Measurements from ENCODE around the gene COX15.
"Not testable (repeated sequence)": the region's sequence is repeated elsewhere in the genome, so short reads cannot be mapped to it uniquely, and the experiment has no call there.

COX15 gene

DNA sequence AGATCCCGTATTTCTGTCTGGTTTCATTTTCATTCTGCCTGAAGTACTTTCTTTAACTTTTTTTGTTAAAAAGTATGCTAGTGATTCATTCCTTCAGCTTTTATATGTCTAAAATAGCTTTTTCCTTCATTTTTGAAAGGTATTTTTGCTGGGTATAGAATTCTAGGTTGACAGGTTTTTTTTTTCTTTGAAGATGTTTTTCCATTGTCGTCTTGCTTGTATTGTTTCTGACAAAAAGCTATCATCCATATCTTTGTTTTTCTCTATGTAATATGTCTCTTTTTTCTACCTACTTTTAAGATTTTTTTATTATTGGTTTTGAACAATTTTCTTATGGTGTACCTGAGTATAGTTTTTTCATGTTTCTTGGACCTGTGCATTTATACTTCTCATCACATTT is 8.3 kb upstream of the COX15 start:
- DNase-seq: no peak

DNA sequence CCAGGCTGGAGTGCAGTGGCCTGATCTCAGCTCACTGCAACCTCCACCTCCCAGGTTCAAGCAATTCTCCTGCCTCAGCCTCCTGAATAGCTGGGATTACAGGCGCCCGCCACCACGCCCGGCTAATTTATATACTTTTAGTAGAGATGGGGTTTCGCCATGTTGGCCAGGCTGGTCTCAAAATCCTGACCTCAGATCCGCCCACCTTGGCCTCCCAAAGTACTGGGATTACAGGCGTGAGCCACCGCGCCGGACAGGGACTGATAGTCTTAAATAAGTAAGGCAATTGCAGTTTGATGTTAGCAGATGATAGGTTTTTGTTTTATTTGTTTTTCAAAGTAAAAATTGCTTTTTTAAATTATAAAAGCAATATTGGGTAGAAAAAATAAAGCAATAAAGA is 2.2 kb upstream of the COX15 start:
- not testable (repeated sequence) for DNase-seq

GRCh38 chr10:99733366-99733765 is 1.4 kb upstream of the COX15 start:
- peak; percentile 54 for DNase-seq

- no peak for DNase-seq
These were observed 458 bp downstream of the COX15 start for GRCh38 chr10:99731306-99732032.

DNA sequence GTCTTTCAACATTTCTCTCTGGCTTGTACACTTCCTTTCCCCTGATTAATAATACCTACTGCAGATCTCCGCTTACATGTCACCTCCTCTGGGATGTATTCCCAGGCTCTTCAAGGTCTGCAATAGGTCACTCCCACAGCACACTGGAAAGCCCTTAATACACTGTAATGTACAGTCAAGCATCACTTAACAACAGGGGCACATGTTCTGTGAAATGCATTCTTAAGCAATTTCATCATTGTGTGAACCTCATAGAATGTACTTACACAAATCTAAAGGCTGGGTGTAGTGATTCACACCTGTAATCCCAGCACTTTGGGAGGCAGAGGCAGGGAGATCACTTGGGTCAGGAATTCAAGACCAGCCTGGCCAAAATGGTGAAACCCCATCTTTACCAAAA is 1.9 kb downstream of the COX15 start:
- no peak for DNase-seq

DNA sequence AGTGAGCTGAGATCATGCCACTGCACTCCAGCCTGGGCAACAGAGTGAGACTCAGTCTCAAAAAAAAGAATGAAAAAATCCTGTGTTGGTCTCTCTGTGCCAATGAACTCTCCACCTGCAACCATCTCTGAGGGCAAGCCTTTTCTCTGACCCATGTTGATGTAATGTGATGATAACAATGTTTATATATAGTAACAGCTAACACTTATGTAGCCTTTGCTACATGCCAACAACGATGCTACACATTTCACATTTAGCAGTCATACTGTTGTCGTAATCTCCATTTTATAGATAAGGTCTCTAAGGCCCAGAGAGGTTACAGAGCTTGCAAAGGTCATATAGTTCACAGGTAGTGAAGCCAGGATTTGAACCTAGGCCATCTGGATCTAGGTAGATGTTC is 11.5 kb downstream of the COX15 start:
- no peak for DNase-seq

DNA sequence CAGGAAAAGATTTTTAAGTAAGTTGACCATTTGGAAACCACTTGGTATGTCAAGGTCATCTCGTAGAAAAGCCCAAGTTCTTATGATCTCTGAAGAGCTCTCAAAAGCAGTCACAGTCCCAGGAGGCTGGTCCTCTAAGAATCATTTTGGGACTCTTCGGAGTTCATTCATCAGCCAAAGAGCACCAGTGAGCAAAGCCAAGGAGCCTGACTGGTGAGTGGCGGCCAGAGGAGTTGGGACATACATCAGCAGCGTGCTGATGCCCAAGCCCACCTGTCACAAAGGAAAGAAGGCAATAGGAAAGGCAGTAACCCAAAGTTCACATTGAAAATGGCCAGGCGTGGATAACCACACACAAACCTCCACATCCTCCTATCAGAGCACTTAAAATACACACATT is 17.5 kb downstream of the COX15 start:
- no peak for DNase-seq

DNA sequence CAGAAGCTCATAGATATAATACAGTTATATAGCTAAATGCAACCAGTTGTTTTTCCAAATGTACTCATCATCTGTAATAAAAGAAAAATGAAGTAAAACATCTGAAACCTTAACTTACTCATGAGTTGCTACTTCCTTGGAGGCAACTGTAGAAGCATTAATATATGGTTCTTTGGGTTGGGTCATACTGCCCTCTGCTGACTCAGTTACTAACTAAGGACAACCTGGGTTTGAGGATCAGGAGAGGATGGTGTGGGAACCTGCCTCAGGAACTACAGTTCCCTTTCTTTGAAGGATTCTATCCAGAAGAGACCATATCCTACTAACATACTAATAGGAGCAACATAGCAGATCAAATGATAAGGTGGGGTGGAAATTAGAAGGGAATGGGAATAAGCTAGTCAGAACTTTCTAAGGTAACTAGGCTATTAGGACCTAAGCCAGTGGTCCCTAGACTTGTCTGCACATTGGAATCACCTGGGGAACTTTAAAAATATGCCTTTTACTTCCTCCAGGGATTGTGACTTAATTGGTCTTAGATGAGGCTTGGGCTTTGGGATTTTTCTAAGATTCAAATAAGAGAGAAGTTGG is 20.7 kb downstream of the COX15 start:
- no peak for DNase-seq

GRCh38 chr10:99709480-99710229 is 22.3 kb downstream of the COX15 start:
- peak; percentile 36 for DNase-seq

DNA sequence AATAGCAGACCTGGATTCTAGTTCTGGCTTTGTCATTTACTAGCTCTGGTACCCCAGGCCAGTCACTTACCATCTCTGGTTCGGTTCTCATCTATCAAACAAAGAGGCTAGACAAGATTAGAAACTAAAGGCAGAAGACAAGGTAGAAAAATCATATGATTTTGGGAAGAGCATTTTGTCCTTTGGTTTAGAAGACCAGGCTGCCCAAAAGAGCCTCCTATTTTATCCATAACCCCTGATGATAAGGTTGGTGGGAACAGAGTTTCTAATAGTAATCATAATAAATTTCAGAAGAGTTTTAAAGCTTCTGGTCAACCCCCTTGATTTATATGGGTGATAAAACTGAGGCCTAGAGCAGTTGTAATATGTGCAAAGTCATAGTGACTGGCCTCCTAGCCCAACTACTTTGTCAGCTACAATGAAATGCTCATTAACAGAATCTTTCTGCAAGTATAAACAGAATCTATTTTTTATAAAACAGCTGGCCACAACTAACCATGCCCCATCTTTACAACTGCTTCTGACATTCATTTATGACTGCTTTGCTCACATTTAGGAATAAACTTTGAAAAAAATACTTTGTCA is 23.4 kb downstream of the COX15 start:
- no peak for DNase-seq

DNA sequence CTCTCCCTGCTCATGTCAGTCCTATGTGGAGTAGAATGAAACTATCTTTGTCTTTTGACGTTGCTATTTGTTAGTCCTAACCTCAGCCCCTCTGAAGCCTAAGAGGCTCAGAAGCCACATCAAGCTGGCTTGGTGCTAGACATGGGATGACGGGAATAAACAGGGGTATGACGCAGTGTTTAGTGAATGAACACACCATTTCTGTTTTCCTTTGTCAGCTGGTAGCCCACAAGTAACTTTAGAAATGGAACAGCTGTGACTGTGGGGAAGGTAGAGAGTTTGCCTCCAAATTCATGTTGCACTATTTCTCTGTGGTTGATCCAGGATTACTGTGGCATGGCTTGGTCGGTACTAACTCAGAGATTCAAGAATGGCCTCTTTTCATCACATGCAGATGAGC is 31.3 kb downstream of the COX15 start:
- no peak for DNase-seq

GRCh38 chr10:99698504-99699080 is 33.3 kb downstream of the COX15 start:
- DNase-seq: no peak

DNA sequence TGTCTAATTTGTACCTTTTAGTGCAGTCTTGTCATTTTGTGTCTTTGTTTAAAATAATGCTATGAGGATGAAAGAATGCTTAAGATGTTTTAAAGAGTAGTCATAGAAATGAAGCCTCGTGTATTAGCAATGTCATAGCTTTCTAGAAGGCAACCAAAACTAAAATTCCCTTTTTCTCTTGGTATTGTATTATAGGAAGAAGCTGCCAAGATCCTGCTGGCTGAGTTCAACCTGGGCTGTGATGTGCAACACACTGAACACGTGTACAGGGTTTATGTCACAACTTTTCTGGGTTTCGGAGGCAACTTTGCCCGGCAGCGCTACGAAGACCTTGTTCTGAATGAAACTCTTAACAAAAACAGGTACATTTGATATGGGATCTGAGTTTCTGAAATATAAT is 36.2 kb downstream of the COX15 start:
- no peak for DNase-seq

DNA sequence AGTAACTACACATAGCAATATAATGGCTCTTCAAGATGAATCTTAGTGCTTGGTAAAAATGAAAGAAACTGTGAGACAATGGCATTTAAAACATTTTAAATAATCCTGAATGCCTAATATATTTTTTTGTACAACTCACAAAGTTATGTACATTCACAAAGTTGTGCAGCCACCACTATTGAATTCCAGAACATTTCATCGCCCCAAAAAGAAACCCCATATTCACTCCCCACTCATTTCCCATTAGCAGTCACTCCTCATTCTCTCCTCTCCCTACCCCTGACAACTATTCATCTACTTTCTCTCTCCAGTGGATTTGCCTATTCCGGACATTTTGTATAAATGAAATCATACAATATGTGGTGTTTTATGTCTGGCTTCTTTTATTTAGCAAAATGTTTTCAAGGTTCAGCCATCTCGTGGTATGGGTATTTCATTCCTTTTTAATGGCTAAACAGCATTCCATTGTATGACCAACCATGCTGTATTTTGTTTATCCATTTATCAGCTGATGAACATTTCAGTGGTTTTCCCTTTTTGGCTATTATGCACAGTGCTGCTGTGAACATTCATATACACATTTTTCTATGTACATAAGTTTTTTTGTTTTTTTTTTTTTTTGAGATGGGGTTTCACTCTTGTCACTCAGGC is 37.9 kb downstream of the COX15 start:
- no peak for DNase-seq

- DNase-seq: no peak
These were observed 42.5 kb downstream of the COX15 start for GRCh38 chr10:99689461-99689860.

DNA sequence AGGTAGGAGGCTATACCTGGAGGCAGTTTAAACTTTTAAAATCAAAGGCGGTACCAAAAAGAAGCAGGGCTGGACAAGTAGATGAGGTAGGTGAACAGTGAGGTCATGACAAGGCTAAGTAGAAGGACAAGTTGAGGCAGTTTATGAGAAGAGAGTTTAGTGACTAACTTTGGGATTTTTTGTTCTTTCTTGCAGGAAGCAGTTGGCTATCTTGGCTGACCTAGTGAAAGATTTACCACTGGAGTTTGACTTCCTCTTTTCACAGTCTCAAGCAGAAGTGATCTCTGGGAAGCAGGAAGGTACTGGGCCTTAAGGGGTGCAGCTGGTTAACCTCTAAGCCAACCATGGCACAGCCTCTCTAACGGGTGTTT is 46.3 kb downstream of the COX15 start:
- DNase-seq: no peak

DNA sequence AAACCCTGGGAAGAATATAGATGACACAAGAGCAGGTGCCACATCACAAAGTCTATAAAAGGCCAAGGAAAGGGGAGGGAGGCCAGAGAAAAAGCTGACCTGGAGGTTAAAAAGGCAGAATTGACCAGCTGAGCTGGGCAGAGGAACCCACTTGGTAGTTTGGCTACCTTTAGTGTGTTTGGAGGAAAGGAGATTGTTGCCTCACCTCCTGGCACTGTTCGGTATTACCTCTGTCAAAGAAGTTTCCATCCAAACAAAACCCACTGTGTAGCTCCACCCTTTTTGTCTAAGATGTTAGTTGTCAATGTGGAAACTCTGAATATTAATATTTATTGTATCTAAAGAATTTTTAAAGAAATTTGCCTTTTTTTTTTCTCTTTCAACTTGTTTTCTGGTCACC is 49.2 kb downstream of the COX15 start:
- no peak for DNase-seq

Data from NCI-H510A (cell line).